Lower lobe of right lung (tissue), 2 donors: Measurements from ENCODE around the gene DLGAP1. TPM values are rescaled to one million over a fixed set of nuclear protein-coding genes. Genes with fewer than 3 reads are reported as not detected.

Source experiments
- ATAC-seq, 2 donors: fragments of 200-7000 bp; cut with Tn5 transposase; one replicate each; pipeline ENCODE4 v1.9.1; 2020 to 2022; ENCODE audit warnings: mild to moderate bottlenecking in 2 of 2, moderate library complexity in 2 of 2
- DNase-seq: peaks from one replicate; pipeline ENCODE4 v3.0.0-alpha.2; 2020
- H3K27ac ChIP-seq: fragments of 200-600 bp; one replicate; pipeline ENCODE4 v1.8.0; 2022
- H3K27me3 ChIP-seq: fragments of 200-600 bp; one replicate; pipeline ENCODE4 v1.8.0; 2022; ENCODE audit warnings: low read depth
- H3K36me3 ChIP-seq: fragments of 200-600 bp; one replicate; pipeline ENCODE4 v1.8.0; 2022; ENCODE audit warnings: mild to moderate bottlenecking
- H3K4me1 ChIP-seq: fragments of 200-600 bp; one replicate; pipeline ENCODE4 v1.8.0; 2022
- H3K4me3 ChIP-seq: fragments of 200-600 bp; one replicate; pipeline ENCODE4 v1.8.0; 2022; ENCODE audit warnings: mild to moderate bottlenecking
- H3K9me3 ChIP-seq: fragments of 200-600 bp; one replicate; pipeline ENCODE4 v1.8.0; 2022
- intact Hi-C: fragments of 100-400 bp; cut with DNase I; formaldehyde crosslinking; loops from one replicate; pipeline ENCODE4 v1.11.0; 2022
- total RNA-seq: library from RNA; stranded (reverse); fragmentation: NEBNext Ultra II Directional; extraction: Animal tissue kit (Norgen Biotek cat#: 25700); gene quantifications from one replicate; pipeline ENCODE4 v1.2.1, GENCODE V29; 2021
- TF ChIP-seq, protein P1 (sequence below): fragments of 200-600 bp; IDR thresholded peaks from one replicate; pipeline ENCODE4 v1.8.0; 2022; ENCODE audit warnings: antibody characterized with exemption, mild to moderate bottlenecking
- donor health status: DM: no; HTN: yes; CAD: no; lungs with severe emphysema.

The DLGAP1 gene
- total RNA-seq, 1 donor from 2014 or later: 3.8 TPM

GRCh38 chr18:3688690-3689089, 766.4 kb downstream of the DLGAP1 start:
- H3K9me3 ChIP-seq: no peaks in the 10 kb centered on the region
- no peak overlapping the region for H3K27ac ChIP-seq
- no peak overlapping the region for H3K4me3 ChIP-seq
- no peaks in the 10 kb centered on the region for H3K27me3 ChIP-seq
- intact Hi-C loops: no loop called here
- no peaks in the 10 kb centered on the region for H3K36me3 ChIP-seq
- DNase-seq: no peak
- H3K4me1 ChIP-seq: peaks cover 3% of the 10 kb centered on the region
- TF ChIP-seq, protein P1, sequence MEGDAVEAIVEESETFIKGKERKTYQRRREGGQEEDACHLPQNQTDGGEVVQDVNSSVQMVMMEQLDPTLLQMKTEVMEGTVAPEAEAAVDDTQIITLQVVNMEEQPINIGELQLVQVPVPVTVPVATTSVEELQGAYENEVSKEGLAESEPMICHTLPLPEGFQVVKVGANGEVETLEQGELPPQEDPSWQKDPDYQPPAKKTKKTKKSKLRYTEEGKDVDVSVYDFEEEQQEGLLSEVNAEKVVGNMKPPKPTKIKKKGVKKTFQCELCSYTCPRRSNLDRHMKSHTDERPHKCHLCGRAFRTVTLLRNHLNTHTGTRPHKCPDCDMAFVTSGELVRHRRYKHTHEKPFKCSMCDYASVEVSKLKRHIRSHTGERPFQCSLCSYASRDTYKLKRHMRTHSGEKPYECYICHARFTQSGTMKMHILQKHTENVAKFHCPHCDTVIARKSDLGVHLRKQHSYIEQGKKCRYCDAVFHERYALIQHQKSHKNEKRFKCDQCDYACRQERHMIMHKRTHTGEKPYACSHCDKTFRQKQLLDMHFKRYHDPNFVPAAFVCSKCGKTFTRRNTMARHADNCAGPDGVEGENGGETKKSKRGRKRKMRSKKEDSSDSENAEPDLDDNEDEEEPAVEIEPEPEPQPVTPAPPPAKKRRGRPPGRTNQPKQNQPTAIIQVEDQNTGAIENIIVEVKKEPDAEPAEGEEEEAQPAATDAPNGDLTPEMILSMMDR: no peak
- ATAC-seq: no peak

DNA sequence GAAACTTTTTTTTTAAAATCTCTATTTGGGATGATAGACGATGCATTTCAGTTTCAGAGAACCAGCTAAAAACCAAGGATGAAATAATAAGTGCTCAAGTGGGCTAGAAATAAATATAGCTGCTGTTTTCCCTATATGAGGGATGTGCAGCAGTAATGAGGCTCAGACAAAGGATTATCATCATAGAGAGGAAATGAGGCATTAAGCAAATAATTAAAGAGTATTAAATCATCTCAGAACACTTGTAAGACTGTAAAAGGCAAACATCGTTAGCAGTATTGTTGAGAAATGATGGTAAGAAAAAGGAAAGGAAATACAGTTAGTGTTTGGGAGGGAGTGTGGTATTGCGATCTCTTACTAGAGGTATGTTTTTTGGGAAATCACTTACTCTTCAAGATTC, 771.6 kb downstream of the DLGAP1 start:
- peaks cover 4% of the 10 kb centered on the region for H3K9me3 ChIP-seq
- no peak overlapping the region for H3K4me3 ChIP-seq
- H3K36me3 ChIP-seq: no peaks in the 10 kb centered on the region
- ATAC-seq: no peak
- no peak overlapping the region for H3K27ac ChIP-seq
- no peak for DNase-seq
- no peaks in the 10 kb centered on the region for H3K27me3 ChIP-seq
- no peaks in the 10 kb centered on the region for H3K4me1 ChIP-seq
- TF ChIP-seq, protein P1: no peak
- intact Hi-C loops: no loop called here

DNA sequence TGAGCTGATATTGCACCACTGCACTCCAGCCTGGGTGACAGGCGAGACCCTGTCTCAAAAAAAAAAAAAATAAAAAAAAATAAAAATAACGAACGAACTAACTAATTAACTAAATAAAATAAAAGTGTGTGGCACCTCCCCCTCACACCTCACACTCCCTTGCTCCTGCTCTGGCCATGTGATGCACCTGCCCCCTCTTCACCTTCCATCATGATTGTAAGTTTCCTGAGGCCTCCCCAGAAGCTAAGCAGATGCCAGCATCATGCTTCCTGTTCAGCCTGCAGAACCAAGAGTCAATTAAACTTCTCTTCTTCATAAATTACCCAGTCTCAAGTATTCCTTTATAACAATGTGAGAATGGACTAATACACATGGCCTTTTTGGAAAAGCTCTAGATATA, 773.0 kb downstream of the DLGAP1 start:
- H3K9me3 ChIP-seq: peaks cover 4% of the 10 kb centered on the region
- ATAC-seq: no peak

GRCh38 chr18:3679241-3679640, 775.9 kb downstream of the DLGAP1 start:
- Histone ChIP-seq H3K4me3 (no peak overlapping the region), H3K27me3 (no peaks in the 10 kb centered on the region), H3K27ac (no peak overlapping the region), H3K4me1 (no peaks in the 10 kb centered on the region), H3K9me3 (peaks cover 4% of the 10 kb centered on the region), H3K36me3 (no peaks in the 10 kb centered on the region)
- ATAC-seq (no peak), DNase-seq (no peak)
- intact Hi-C loops: no loop called here
- TF ChIP-seq, protein P1: no peak

More for the DNA sequence above, 773.0 kb downstream of the DLGAP1 start:
- Histone ChIP-seq H3K27me3 (no peaks in the 10 kb centered on the region), H3K4me1 (no peaks in the 10 kb centered on the region), H3K4me3 (no peak overlapping the region), H3K27ac (no peak overlapping the region), H3K36me3 (no peaks in the 10 kb centered on the region)
- DNase-seq: no peak
- TF ChIP-seq, protein P1: no peak
- intact Hi-C loops: no loop called here

GRCh38 chr18:3675994-3676393, 779.1 kb downstream of the DLGAP1 start:
- ATAC-seq: no peak
- intact Hi-C loops: no loop called here
- H3K4me1 ChIP-seq: peaks cover 5% of the 10 kb centered on the region
- H3K27ac ChIP-seq: no peak overlapping the region
- no peak overlapping the region for H3K4me3 ChIP-seq
- H3K36me3 ChIP-seq: no peaks in the 10 kb centered on the region
- TF ChIP-seq, protein P1: no peak
- DNase-seq: no peak
- no peaks in the 10 kb centered on the region for H3K9me3 ChIP-seq
- no peaks in the 10 kb centered on the region for H3K27me3 ChIP-seq

DNA sequence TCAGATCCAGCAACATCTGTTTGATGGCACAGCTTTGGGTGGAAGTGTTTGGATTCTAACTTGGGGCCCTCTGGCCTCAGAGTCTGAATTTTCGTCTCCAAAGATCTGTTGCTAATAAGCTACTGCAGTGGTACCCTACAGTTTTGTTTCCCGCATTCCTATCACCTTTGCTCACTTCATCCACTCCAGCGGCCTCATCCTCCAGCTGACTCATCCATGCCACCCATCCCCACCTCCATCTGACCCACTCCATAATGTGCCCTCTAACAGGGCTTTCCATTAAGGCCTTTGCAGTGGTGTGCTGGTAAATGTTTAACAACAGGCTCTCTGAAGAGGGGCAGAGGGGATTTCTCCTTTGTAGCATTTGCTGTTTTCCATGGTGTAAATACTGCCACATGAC, 779.7 kb downstream of the DLGAP1 start:
- intact Hi-C loops: no loop called here
- ATAC-seq: peak in 1 of 2 donors; percentile 20
- Histone ChIP-seq H3K4me1 (peaks cover 8% of the 10 kb centered on the region), H3K27me3 (no peaks in the 10 kb centered on the region), H3K9me3 (no peaks in the 10 kb centered on the region), H3K36me3 (no peaks in the 10 kb centered on the region), H3K4me3 (no peak overlapping the region), H3K27ac (no peak overlapping the region)
- TF ChIP-seq, protein P1: no peak
- DNase-seq: no peak
